ENCODE measurements around the gene TIMM10. TPM values are rescaled to one million over a fixed set of nuclear protein-coding genes. Genes with fewer than 3 reads are reported as not detected.

The TIMM10 gene
- polyA plus RNA-seq, 2 donors, result 38.8 to 61.6 TPM

GRCh38 chr11:57487920-57488659 is 42.5 kb downstream of the TIMM10 start:
- H3K4me3 ChIP-seq (ENCODE audit: low read depth in 1 of 2, low read length in 2 of 2), result no peak overlapping the region
- peaks cover 1 to 4% of the 10 kb centered on the region in 2 donors for H3K4me1 ChIP-seq (ENCODE audit: control insufficient read depth in 2 of 2, insufficient read depth in 2 of 2, low read length in 1 of 2)
- H3K9me3 ChIP-seq (ENCODE audit: control insufficient read depth in 2 of 2, insufficient read depth in 1 of 2, low read depth in 1 of 2, low read length in 1 of 2), result no peaks in the 10 kb centered on the region
- no peaks in the 10 kb centered on the region for H3K36me3 ChIP-seq (ENCODE audit: control insufficient read depth in 2 of 2, insufficient read depth in 2 of 2, low read length in 1 of 2)
- 82 to 85% methylated on average over 6 of the region's 6 CpGs for WGBS, 2 donors
- H3K27ac ChIP-seq (ENCODE audit: low read depth in 2 of 2, low read length in 1 of 2), result no peak overlapping the region
- no peaks in the 10 kb centered on the region for H3K27me3 ChIP-seq (ENCODE audit: control insufficient read depth in 1 of 2, insufficient read depth in 2 of 2, low read length in 2 of 2)

GRCh38 chr11:57487021-57487778 is 43.4 kb downstream of the TIMM10 start:
- H3K4me3 ChIP-seq (ENCODE audit: low read depth in 1 of 2, low read length in 2 of 2), result no peak overlapping the region
- peaks cover 2 to 8% of the 10 kb centered on the region in 2 donors for H3K4me1 ChIP-seq (ENCODE audit: control insufficient read depth in 2 of 2, insufficient read depth in 2 of 2, low read length in 1 of 2)
- no peaks in the 10 kb centered on the region for H3K36me3 ChIP-seq (ENCODE audit: control insufficient read depth in 2 of 2, insufficient read depth in 2 of 2, low read length in 1 of 2)
- no peak overlapping the region for H3K27ac ChIP-seq (ENCODE audit: low read depth in 2 of 2, low read length in 1 of 2)
- H3K27me3 ChIP-seq (ENCODE audit: control insufficient read depth in 1 of 2, insufficient read depth in 2 of 2, low read length in 2 of 2), result no peaks in the 10 kb centered on the region
- H3K9me3 ChIP-seq (ENCODE audit: control insufficient read depth in 2 of 2, insufficient read depth in 1 of 2, low read depth in 1 of 2, low read length in 1 of 2), result no peaks in the 10 kb centered on the region
- 89 to 92% methylated on average over 15 of the region's 15 CpGs for WGBS, 2 donors

GRCh38 chr11:57485217-57485990 is 45.1 kb downstream of the TIMM10 start:
- H3K4me1 ChIP-seq (ENCODE audit: control insufficient read depth in 2 of 2, insufficient read depth in 2 of 2, low read length in 1 of 2), result peaks cover 2 to 8% of the 10 kb centered on the region in 2 donors
- H3K36me3 ChIP-seq (ENCODE audit: control insufficient read depth in 2 of 2, insufficient read depth in 2 of 2, low read length in 1 of 2), result no peaks in the 10 kb centered on the region
- H3K27ac ChIP-seq (ENCODE audit: low read depth in 2 of 2, low read length in 1 of 2), result no peak overlapping the region
- H3K27me3 ChIP-seq (ENCODE audit: control insufficient read depth in 1 of 2, insufficient read depth in 2 of 2, low read length in 2 of 2), result no peaks in the 10 kb centered on the region
- no peaks in the 10 kb centered on the region for H3K9me3 ChIP-seq (ENCODE audit: control insufficient read depth in 2 of 2, insufficient read depth in 1 of 2, low read depth in 1 of 2, low read length in 1 of 2)
- WGBS, 2 donors, result 85 to 87% methylated on average over 10 of the region's 10 CpGs
- no peak overlapping the region for H3K4me3 ChIP-seq (ENCODE audit: low read depth in 1 of 2, low read length in 2 of 2)

- Histone ChIP-seq H3K4me3 (ENCODE audit: low read depth in 1 of 2, low read length in 2 of 2) (no peak overlapping the region), H3K9me3 (ENCODE audit: control insufficient read depth in 2 of 2, insufficient read depth in 1 of 2, low read depth in 1 of 2, low read length in 1 of 2) (no peaks in the 10 kb centered on the region), H3K27ac (ENCODE audit: low read depth in 2 of 2, low read length in 1 of 2) (no peak overlapping the region), H3K27me3 (ENCODE audit: control insufficient read depth in 1 of 2, insufficient read depth in 2 of 2, low read length in 2 of 2) (no peaks in the 10 kb centered on the region), H3K36me3 (ENCODE audit: control insufficient read depth in 2 of 2, insufficient read depth in 2 of 2, low read length in 1 of 2) (no peaks in the 10 kb centered on the region), H3K4me1 (ENCODE audit: control insufficient read depth in 2 of 2, insufficient read depth in 2 of 2, low read length in 1 of 2) (peaks cover 2 to 8% of the 10 kb centered on the region in 2 donors)
- 44 to 56% methylated on average over 7 of the region's 7 CpGs for WGBS, 2 donors
Observed at GRCh38 chr11:57484141-57484710, 46.3 kb downstream of the TIMM10 start.

GRCh38 chr11:57483562-57483918 is 47.0 kb downstream of the TIMM10 start:
- 55 to 67% methylated on average over 3 of the region's 3 CpGs for WGBS, 2 donors
- Histone ChIP-seq H3K27me3 (ENCODE audit: control insufficient read depth in 1 of 2, insufficient read depth in 2 of 2, low read length in 2 of 2) (no peaks in the 10 kb centered on the region), H3K36me3 (ENCODE audit: control insufficient read depth in 2 of 2, insufficient read depth in 2 of 2, low read length in 1 of 2) (no peaks in the 10 kb centered on the region), H3K4me1 (ENCODE audit: control insufficient read depth in 2 of 2, insufficient read depth in 2 of 2, low read length in 1 of 2) (peaks cover 2 to 8% of the 10 kb centered on the region in 2 donors), H3K9me3 (ENCODE audit: control insufficient read depth in 2 of 2, insufficient read depth in 1 of 2, low read depth in 1 of 2, low read length in 1 of 2) (no peaks in the 10 kb centered on the region), H3K4me3 (ENCODE audit: low read depth in 1 of 2, low read length in 2 of 2) (no peak overlapping the region), H3K27ac (ENCODE audit: low read depth in 2 of 2, low read length in 1 of 2) (no peak overlapping the region)

- no peaks in the 10 kb centered on the region for H3K9me3 ChIP-seq (ENCODE audit: control insufficient read depth in 2 of 2, insufficient read depth in 1 of 2, low read depth in 1 of 2, low read length in 1 of 2)
- H3K27ac ChIP-seq (ENCODE audit: low read depth in 2 of 2, low read length in 1 of 2), result no peak overlapping the region
- peaks cover 2 to 8% of the 10 kb centered on the region in 2 donors for H3K4me1 ChIP-seq (ENCODE audit: control insufficient read depth in 2 of 2, insufficient read depth in 2 of 2, low read length in 1 of 2)
- H3K27me3 ChIP-seq (ENCODE audit: control insufficient read depth in 1 of 2, insufficient read depth in 2 of 2, low read length in 2 of 2), result no peaks in the 10 kb centered on the region
- WGBS, 2 donors, result 2 to 11% methylated on average over 51 to 52 of the region's 52 CpGs
- peak overlapping the region in 1 of 2 donors; percentile 32 for H3K4me3 ChIP-seq (ENCODE audit: low read depth in 1 of 2, low read length in 2 of 2)
- H3K36me3 ChIP-seq (ENCODE audit: control insufficient read depth in 2 of 2, insufficient read depth in 2 of 2, low read length in 1 of 2), result no peaks in the 10 kb centered on the region
Observed at GRCh38 chr11:57482782-57483561, 47.6 kb downstream of the TIMM10 start.

- Histone ChIP-seq H3K4me3 (ENCODE audit: low read depth in 1 of 2, low read length in 2 of 2) (peak overlapping the region in 1 of 2 donors; percentile 32), H3K9me3 (ENCODE audit: control insufficient read depth in 2 of 2, insufficient read depth in 1 of 2, low read depth in 1 of 2, low read length in 1 of 2) (no peaks in the 10 kb centered on the region)
Observed at GRCh38 chr11:57481915-57482781, 48.4 kb downstream of the TIMM10 start.

GRCh38 chr11:57481315-57481714 is 49.2 kb downstream of the TIMM10 start:
- Histone ChIP-seq H3K9me3 (ENCODE audit: control insufficient read depth in 2 of 2, insufficient read depth in 1 of 2, low read depth in 1 of 2, low read length in 1 of 2) (no peaks in the 10 kb centered on the region), H3K27me3 (ENCODE audit: control insufficient read depth in 1 of 2, insufficient read depth in 2 of 2, low read length in 2 of 2) (no peaks in the 10 kb centered on the region), H3K4me1 (ENCODE audit: control insufficient read depth in 2 of 2, insufficient read depth in 2 of 2, low read length in 1 of 2) (peaks cover 2 to 14% of the 10 kb centered on the region in 2 donors), H3K27ac (ENCODE audit: low read depth in 2 of 2, low read length in 1 of 2) (no peak overlapping the region), H3K36me3 (ENCODE audit: control insufficient read depth in 2 of 2, insufficient read depth in 2 of 2, low read length in 1 of 2) (no peaks in the 10 kb centered on the region), H3K4me3 (ENCODE audit: low read depth in 1 of 2, low read length in 2 of 2) (no peak overlapping the region)
- 47 to 82% methylated on average over 1 to 2 of the region's 2 CpGs for WGBS, 2 donors

More at GRCh38 chr11:57481915-57482781, 48.4 kb downstream of the TIMM10 start:
- no peaks in the 10 kb centered on the region for H3K36me3 ChIP-seq (ENCODE audit: control insufficient read depth in 2 of 2, insufficient read depth in 2 of 2, low read length in 1 of 2)
- WGBS, 2 donors, result 15 to 22% methylated on average over 39 to 44 of the region's 44 CpGs
- no peak overlapping the region for H3K27ac ChIP-seq (ENCODE audit: low read depth in 2 of 2, low read length in 1 of 2)
- H3K27me3 ChIP-seq (ENCODE audit: control insufficient read depth in 1 of 2, insufficient read depth in 2 of 2, low read length in 2 of 2), result no peaks in the 10 kb centered on the region
- H3K4me1 ChIP-seq (ENCODE audit: control insufficient read depth in 2 of 2, insufficient read depth in 2 of 2, low read length in 1 of 2), result peaks cover 2 to 8% of the 10 kb centered on the region in 2 donors
